ENCODE results near the gene MTRR.

The MTRR gene

GRCh38 chr5:7851240-7851592 is 17.7 kb upstream of the MTRR start:
- no peaks in the 10 kb centered on the region for H3K9me3 ChIP-seq
- peak overlapping the region; percentile 44 to 54 for H3K4me3 ChIP-seq
- no peaks in the 10 kb centered on the region for H3K36me3 ChIP-seq
- intact Hi-C loops (cut with DNase I; ENCODE audit: low total_unique reads), result no loop called here
- peak in 1 of 2 experiments; percentile 1 for TF ChIP-seq CTCF (IDR thresholded peaks at IDR 0.05)
- no peak for DNase-seq
- H3K27me3 ChIP-seq, result peaks cover 0 to 23% of the 10 kb centered on the region in 2 donors
- no peak overlapping the region for H3K27ac ChIP-seq
- H3K4me1 ChIP-seq, result peaks cover 0 to 25% (median 17%) of the 10 kb centered on the region in 4 donors

- no peak for TF ChIP-seq CTCF (IDR thresholded peaks at IDR 0.05)
- H3K4me1 ChIP-seq, result peaks cover 0 to 25% (median 17%) of the 10 kb centered on the region in 4 donors
- H3K36me3 ChIP-seq, result no peaks in the 10 kb centered on the region
- no peaks in the 10 kb centered on the region for H3K9me3 ChIP-seq
- H3K4me3 ChIP-seq, result no peak overlapping the region
- H3K27me3 ChIP-seq, result peaks cover 0 to 23% of the 10 kb centered on the region in 2 donors
- no peak for DNase-seq
- intact Hi-C loops (cut with DNase I; ENCODE audit: low total_unique reads), result no loop called here
- no peak overlapping the region for H3K27ac ChIP-seq
Observed at GRCh38 chr5:7851617-7852289, 17.2 kb upstream of the MTRR start.

- intact Hi-C loops (cut with DNase I; ENCODE audit: low total_unique reads), result no loop called here
- Histone ChIP-seq H3K27me3 (peaks cover 0 to 23% of the 10 kb centered on the region in 2 donors), H3K4me3 (no peak overlapping the region), H3K9me3 (no peaks in the 10 kb centered on the region), H3K4me1 (peaks cover 0 to 25% (median 17%) of the 10 kb centered on the region in 4 donors), H3K27ac (no peak overlapping the region), H3K36me3 (peaks cover 0 to 3% (median 0%) of the 10 kb centered on the region in 3 donors)
- DNase-seq, result no peak
- TF ChIP-seq CTCF (IDR thresholded peaks at IDR 0.05), result no peak
Observed at GRCh38 chr5:7852542-7852941, 16.4 kb upstream of the MTRR start.

GRCh38 chr5:7852988-7853387 is 16.0 kb upstream of the MTRR start:
- Histone ChIP-seq H3K4me3 (no peak overlapping the region), H3K36me3 (peaks cover 0 to 7% (median under 1%) of the 10 kb centered on the region in 3 donors), H3K9me3 (no peaks in the 10 kb centered on the region), H3K27me3 (peaks cover 0 to 20% of the 10 kb centered on the region in 2 donors), H3K4me1 (peaks cover 0 to 25% (median 17%) of the 10 kb centered on the region in 4 donors), H3K27ac (no peak overlapping the region)
- no peak for DNase-seq
- TF ChIP-seq CTCF (IDR thresholded peaks at IDR 0.05), result no peak
- intact Hi-C loops (cut with DNase I; ENCODE audit: low total_unique reads), result no loop called here

GRCh38 chr5:7855611-7856010 is 13.3 kb upstream of the MTRR start:
- intact Hi-C loops (cut with DNase I; ENCODE audit: low total_unique reads), result no loop called here
- TF ChIP-seq CTCF (IDR thresholded peaks at IDR 0.05), result no peak
- no peaks in the 10 kb centered on the region for H3K9me3 ChIP-seq
- H3K27me3 ChIP-seq, result no peaks in the 10 kb centered on the region
- peaks cover 0 to 12% (median 4%) of the 10 kb centered on the region in 4 donors for H3K4me1 ChIP-seq
- DNase-seq, result no peak
- no peak overlapping the region for H3K27ac ChIP-seq
- H3K4me3 ChIP-seq, result no peak overlapping the region
- peaks cover 19 to 31% (median 19%) of the 10 kb centered on the region in 3 donors for H3K36me3 ChIP-seq
